T-helper 2 cell treated with Interferon-gamma antibody and Interleukin-4, amounts not matched to agents 100 ng/mL and 5 ng/mL, for 36 hours (primary cell): ENCODE measurements around the gene GLIPR2. TPM values are rescaled to one million over a fixed set of nuclear protein-coding genes. Genes with fewer than 3 reads are reported as not detected.

Experiments
- intact Hi-C: fragments of 100-400 bp; cut with micrococcal nuclease; formaldehyde crosslinking; loops from one replicate; pipeline ENCODE4 v1.15.1; 2023
- total RNA-seq: library from RNA; stranded (reverse); gene quantifications from 2 replicates; pipeline ENCODE4 v1.2.3, GENCODE V29; 2022

The GLIPR2 gene
- total RNA-seq, 1 donor from 2014 or later = 66.3 TPM

DNA sequence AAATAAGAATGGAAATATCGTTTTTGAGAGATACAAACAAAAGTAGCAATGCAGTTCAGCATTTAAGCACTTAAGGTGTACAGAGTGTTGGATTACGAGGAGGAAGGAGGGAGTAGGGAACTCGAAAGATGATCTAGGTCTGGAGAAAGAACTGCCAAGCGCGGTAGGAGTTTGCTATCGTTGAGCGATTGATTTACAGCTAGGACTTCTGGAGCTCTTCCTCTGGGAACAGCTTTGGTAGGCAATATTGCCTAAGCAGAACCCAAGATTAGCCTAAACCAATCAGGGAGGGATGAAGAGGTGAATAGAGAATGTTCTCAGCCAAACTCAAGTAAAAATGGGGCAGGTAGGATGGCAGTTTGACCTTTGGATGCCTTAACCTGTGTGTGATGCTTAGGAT, 55.2 kb downstream of the GLIPR2 start:
- intact Hi-C loops = loop anchor here (2.0 to 5.0 kb wide), 4 partner anchors 55 to 296 kb away; partner anchors contain the start of genes GLIPR2 and RECK

DNA sequence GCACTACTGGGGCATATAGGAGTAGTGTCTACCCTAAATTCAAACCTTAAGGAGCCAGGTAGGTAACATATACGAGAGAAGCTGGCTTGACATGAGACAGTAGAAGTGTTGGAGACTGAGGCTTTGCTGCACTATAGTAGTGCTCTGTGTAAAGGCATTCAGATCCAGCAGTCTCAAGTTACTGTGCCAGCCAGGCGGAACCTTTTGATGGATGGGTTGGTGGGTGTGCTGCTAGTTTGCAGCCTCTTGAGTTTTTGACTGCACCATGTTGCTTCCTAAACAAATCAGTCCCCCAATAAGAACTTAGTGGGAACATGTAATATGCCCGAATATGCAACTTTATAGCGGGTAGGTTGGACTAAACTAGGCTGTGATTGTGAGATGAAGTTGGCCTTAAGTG, 55.7 kb downstream of the GLIPR2 start:
- intact Hi-C loops = loop anchor here (5.0 kb wide), 2 partner anchors 155 to 295 kb away; partner anchors contain the start of gene RECK

DNA sequence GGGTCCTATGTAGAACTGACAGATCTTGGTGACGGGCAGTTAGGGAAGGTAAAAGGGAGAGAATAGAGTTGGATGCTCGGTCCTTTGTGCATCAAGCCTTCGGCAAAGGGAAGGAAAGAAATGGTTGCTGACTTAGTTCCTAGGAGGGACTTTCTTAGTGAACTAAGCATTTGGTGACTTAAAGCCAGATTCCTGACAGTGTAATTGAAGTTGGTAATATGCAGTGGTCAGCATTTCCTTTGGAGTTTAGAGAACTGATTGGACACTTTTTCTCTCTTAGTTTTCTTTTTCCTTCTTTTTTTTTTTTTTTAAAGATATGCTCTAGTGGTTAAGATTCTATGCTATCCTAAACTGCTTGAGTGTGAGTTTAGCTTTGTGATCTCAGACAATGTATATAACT, 56.5 kb downstream of the GLIPR2 start:
- intact Hi-C loops = loop anchor here (5.0 kb wide), 2 partner anchors 156 to 294 kb away; partner anchors contain the start of gene RECK

DNA sequence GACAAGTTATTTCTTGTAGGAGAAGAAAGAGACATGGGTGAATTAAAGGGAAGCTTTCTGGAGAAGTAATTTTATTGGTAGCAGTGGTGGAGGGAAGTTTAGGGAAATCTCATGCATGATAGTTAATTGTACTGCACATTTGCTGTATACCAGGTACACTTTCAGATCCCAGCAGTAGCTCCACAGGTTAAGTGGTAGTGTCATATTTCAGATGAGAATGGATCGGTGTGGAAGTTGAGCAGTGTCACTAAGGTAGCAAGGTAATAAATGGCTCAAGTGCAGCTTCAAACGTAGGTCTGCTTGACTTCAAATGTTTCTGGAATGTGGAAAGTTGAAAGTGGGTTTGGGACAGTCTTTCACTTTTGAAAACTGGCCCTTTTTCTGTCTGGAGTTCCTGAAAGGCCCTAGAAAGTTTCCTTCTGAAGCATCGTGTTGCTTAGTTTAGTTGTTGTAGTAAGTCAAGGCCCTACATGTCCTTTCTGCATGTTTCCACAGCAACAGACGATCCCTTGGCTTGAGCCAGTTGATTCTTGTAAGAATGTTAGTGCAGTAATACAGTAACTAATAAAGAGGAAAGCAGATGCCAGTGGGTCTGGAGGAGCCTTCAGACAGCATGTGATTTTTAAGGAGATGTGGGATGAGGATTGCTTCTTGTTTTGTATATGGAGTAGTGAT, 57.9 kb downstream of the GLIPR2 start:
- intact Hi-C loops = loop anchor here (5.0 kb wide), 2 partner anchors 157 to 293 kb away; partner anchors contain the start of gene RECK

DNA sequence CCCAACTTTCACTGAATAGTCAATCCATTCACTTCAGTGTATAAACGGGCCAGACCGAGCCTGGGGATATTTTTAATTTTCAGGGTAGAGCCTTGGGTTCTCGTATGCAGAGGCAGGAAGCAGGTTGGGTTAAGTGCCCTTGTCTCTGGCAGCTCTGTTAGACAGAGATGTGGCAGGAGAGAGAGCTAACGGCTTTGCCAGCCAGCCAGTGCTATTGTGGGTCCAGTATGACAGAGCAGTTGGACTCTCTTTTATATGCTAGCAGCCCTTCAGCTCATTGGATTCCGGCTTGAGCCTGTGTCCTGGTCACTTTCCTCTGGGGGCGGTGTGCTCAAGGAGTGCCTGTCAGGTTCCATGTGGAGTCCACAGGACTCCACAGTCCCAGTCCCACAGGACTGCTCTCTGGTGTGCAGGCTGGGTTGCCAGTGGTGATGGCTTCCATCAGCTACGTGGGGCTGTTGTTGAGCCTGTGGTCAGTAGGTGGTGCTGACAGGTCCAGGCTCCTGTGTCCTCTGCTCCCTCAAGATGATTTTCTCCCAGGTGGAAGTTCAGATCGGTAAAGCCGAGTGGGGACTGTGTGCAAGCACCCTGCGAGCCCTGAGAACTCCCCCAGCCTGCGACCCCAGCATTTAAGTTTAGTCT, 68.5 kb downstream of the GLIPR2 start:
- intact Hi-C loops = no loop called here

DNA sequence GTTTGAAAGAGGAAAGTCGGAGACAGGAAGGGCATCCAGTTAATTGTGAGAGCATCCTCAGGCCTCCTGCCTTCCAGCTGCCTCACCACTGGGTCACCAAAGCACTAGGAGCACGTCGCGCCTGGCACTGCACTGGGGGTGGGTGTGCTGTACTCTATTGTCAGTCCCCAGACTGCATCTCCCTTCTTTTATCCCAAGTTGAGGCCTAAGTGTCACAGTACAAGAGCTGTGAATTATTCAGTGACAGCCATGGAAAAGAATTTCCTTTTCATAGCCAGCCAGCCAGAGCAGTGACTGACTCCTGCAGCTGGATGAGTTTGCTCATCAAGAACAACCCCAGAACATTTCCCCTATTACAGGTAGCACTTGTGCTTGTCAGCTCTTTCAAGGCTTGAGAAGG, 70.5 kb downstream of the GLIPR2 start:
- intact Hi-C loops = no loop called here

DNA sequence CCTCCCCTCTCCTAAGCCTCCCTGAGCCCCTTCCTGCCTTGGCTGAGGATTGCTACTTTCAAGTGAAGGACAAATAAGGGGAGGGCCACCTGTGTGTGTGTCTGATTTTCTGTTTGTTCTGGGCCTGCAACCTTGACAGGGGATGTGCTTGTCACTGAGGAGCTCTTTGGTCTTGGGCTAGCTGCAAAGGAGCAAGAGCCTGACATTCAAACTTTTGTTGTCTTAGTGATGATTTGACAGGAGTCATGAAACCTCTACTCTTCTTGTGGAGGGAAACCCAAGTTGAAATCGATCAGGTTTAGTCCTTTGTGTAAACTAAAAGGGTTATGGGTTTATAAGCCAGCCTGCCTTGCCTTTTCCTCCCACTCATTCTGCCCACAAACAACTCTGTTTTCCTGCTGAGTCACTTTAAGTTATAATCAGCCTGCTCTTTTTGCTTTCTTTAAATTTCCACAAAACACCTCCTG, 71.0 kb downstream of the GLIPR2 start:
- intact Hi-C loops = no loop called here

DNA sequence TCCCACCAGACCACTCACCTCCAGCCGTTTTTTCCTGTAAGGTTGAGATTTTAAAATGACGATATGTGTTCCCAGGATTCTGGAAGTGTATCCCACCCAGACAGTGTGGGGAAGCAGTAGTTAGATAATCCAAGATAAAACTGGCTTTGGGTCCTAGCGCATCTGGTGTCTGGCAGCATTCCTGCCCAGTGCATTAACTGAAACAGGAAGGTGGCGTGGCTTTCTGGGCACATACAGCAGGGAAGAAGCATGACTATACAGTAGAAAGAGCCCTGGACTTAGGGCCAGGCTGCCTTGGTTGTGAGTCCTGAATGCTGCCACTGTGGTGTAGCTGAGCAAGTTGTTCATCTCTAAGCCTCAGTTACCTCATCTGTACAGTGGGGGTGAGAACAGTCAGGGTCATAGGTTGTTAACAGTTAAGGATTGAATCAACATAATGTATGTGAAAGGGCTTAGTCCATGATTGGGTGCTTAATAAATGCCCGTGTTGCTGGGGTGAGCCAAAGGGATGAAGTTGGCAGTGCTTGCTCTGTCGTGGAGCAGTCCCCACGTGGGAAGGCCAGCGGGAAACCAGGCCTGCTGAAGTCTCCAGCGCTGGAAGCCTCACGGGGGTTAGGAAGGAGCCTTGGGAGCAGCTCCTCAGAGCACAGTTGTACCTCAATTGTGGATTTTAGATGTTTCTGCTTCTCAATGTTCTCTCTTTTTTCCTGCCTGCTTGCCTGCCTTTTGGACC, 72.2 kb downstream of the GLIPR2 start:
- intact Hi-C loops = no loop called here

DNA sequence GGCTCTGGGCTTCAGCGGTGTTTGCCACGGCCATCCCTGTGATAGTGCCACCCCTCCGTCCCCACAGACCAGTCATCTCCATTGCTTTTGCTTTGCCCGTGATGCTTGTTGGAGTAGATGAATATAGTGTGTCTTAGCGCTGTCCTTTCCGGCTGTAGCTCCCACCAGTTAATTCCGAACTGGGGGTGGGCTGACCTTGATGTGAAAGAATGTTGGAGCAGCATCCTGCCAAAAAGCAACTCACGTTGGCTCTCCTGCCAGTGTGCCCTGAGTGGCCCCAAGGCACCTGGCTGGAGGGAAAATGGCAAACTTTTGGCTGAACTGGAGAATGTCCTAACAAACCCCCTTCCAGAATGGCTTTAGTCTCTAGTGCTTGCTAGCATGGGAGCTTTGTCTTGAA, 74.2 kb downstream of the GLIPR2 start:
- intact Hi-C loops = no loop called here

DNA sequence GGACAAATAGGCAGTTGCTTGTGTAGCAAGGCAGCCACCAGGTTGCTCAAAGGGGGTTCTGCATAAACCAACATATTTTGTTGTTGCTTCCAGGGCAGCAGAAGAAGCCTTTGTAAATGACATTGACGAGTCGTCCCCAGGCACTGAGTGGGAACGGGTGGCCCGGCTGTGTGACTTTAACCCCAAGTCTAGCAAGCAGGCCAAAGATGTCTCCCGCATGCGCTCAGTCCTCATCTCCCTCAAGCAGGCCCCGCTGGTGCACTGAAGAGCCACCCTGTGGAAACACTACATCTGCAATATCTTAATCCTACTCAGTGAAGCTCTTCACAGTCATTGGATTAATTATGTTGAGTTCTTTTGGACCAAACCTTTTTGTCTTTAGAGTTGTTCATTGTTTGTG, 75.0 kb downstream of the GLIPR2 start:
- intact Hi-C loops = no loop called here

DNA sequence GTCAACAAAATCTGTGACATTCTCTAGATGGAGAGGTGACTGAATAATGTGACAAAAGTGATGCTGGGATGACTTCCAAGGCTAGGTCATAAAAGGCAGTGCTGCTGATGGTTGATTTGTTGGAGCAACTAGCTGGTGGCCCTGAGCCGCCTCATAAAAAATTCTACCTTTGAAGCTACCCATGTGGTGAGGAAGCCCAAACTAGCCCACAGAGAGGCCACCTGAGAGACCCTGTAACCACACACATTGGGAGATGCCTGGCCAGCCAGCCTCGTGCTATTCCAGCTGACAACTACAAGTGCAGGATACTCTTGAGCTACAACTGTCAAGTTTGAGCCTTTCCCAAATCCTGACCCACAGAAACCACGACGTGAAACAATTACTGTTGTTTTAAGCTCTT, 76.9 kb downstream of the GLIPR2 start:
- intact Hi-C loops = no loop called here

Other genes starting within 250 kb of the GLIPR2 start
- gene HRCT1, start 230.5 kb upstream of the GLIPR2 start, total RNA-seq = not detected in 2 replicates
- not detected in 2 replicates for gene SPAAR, start 227.2 kb upstream of the GLIPR2 start, total RNA-seq
- not detected in 2 replicates for gene OR2S2, start 178.6 kb upstream of the GLIPR2 start, total RNA-seq
- gene RECK, start 99.8 kb upstream of the GLIPR2 start, total RNA-seq = 6.6 TPM in 2 replicates
- gene CCIN, start 32.7 kb downstream of the GLIPR2 start, total RNA-seq = 0.34 and 0.43 TPM in 2 replicates
- 154 and 165 TPM in 2 replicates for gene CLTA, start 54.2 kb downstream of the GLIPR2 start, total RNA-seq
- gene GNE, start 121.7 kb downstream of the GLIPR2 start, total RNA-seq = 18.4 and 19.4 TPM in 2 replicates